K562 (cell line): ENCODE data around the gene BMP4. TPM values are rescaled to one million over a fixed set of nuclear protein-coding genes. Genes with fewer than 3 reads are reported as not detected.

Experiments
- ATAC-seq: fragments of 200-7000 bp; cut with Tn5 transposase; 3 replicates; pipeline ENCODE4 v1.9.1; 2020; ENCODE audit warnings: moderate library complexity
- BruUV-seq: library from RNA; stranded (reverse); fragments of 400-500 nt; replicated peaks from 2 replicates; lab custom pipeline; 2021; lab: Mats Ljungman, UMichigan
- CTCF ChIA-PET: fragments of 300-600 bp; formaldehyde crosslinking; extraction: SDS; loops from one replicate; lab custom pipeline; 2021; ENCODE audit warnings: low intra/inter-chr PET ratio; lab: Yijun Ruan, JAX
- POLR2A ChIA-PET: fragments of 300-600, 350-650 bp; sonication (Branson Sonifier 250); formaldehyde crosslinking; extraction: SDS; loops from one replicate; lab custom pipeline; 2021; ENCODE audit warnings: antibody characterized with exemption, inconsistent platforms; lab: Yijun Ruan, JAX
- DNase-seq, 4 experiments: peaks; one replicate each; pipeline versions ENCODE4 v3.0.0 to v3.0.0-alpha.2; 2011 to 2018; ENCODE audit warnings: low spot score in 3 of 4, mixed read lengths in 3 of 4; ENCODE audit errors: extremely low read depth in 1 of 4
- FAIRE-seq: peaks from 2 replicates; lab custom pipeline; 2011; peaks lifted over from hg19 to GRCh38; lab: Jason Lieb, UNC
- H2AFZ ChIP-seq: 2 replicates; pipeline ENCODE4 v1.6.0; 2011; ENCODE audit warnings: low read depth, low read length, control low read depth, inconsistent platforms
- H3K27ac ChIP-seq: fragments of 200-600 bp; 3 replicates; pipeline ENCODE4 v1.8.0; 2011; ENCODE audit warnings: low read depth, mild to moderate bottlenecking, control low read depth, inconsistent platforms, low read length, moderate library complexity, mixed read lengths; ENCODE audit errors: extremely low read depth
- H3K27me3 ChIP-seq, 2 experiments: fragments of 300-600 bp in 1 of 2; 2 replicates in 1 of 2; 3 replicates in 1 of 2; pipeline versions ENCODE4 v1.6.0 to v1.8.0; 2011; ENCODE audit warnings: inconsistent platforms in 2 of 2, low read length in 2 of 2, mild to moderate bottlenecking in 1 of 2, mixed read lengths in 1 of 2, moderate library complexity in 1 of 2; ENCODE audit not compliant: control insufficient read depth in 2 of 2, insufficient read depth in 2 of 2
- H3K36me3 ChIP-seq: fragments of 300-600 bp; 3 replicates; pipeline ENCODE4 v1.8.0; 2011; ENCODE audit warnings: mild to moderate bottlenecking, low read length, inconsistent platforms; ENCODE audit not compliant: control insufficient read depth, insufficient read depth
- H3K4me1 ChIP-seq, 2 experiments: fragments of 200-600 bp in 1 of 2; replicated peaks in 1 of 2; 2 replicates in 1 of 2; 3 replicates in 1 of 2; pipeline versions ENCODE4 v1.5.1 to v1.8.0; 2011; ENCODE audit warnings: inconsistent platforms in 2 of 2, low read length in 2 of 2, mild to moderate bottlenecking in 1 of 2, mixed read lengths in 1 of 2, moderate library complexity in 1 of 2; ENCODE audit not compliant: control insufficient read depth in 2 of 2, insufficient read depth in 2 of 2
- H3K4me2 ChIP-seq: 2 replicates; pipeline ENCODE4 v1.6.1; 2011; ENCODE audit warnings: low read length, control low read depth, inconsistent platforms, mixed read lengths; ENCODE audit not compliant: insufficient read depth
- H3K4me3 ChIP-seq: fragments of 200-600 bp; sonication (generic), shearing (Covaris generic); 2 replicates; pipeline ENCODE4 v1.5.1; 2016; ENCODE audit warnings: control low read depth, inconsistent platforms
- H3K79me2 ChIP-seq: fragments of 200-600 bp; 3 replicates; pipeline ENCODE4 v1.8.0; 2011; ENCODE audit warnings: low read length, inconsistent platforms; ENCODE audit not compliant: control insufficient read depth, insufficient read depth
- H3K9ac ChIP-seq, 2 experiments: 2 replicates each; pipeline versions ENCODE4 v1.6.0 to v1.6.1; 2011; ENCODE audit warnings: low read depth in 2 of 2, low read length in 2 of 2, control low read depth in 1 of 2, inconsistent platforms in 1 of 2, mild to moderate bottlenecking in 1 of 2, mixed read lengths in 1 of 2; ENCODE audit not compliant: insufficient read depth in 1 of 2
- H3K9me1 ChIP-seq: one replicate; pipeline ENCODE4 v1.6.0; 2011; ENCODE audit warnings: inconsistent platforms, mild to moderate bottlenecking, low read length, moderate library complexity; ENCODE audit not compliant: control insufficient read depth, insufficient read depth
- H3K9me3 ChIP-seq: replicated peaks from 2 replicates; pipeline ENCODE4 v1.5.1; 2011; ENCODE audit warnings: low read depth, low read length, inconsistent platforms; ENCODE audit not compliant: control insufficient read depth, insufficient read depth
- H4K20me1 ChIP-seq: replicated peaks from 2 replicates; pipeline ENCODE4 v1.6.1; 2011; ENCODE audit warnings: low read length, inconsistent platforms, mixed read lengths; ENCODE audit not compliant: control insufficient read depth, insufficient read depth
- FOXJ3 ChIP-seq: sonication (generic); formaldehyde crosslinking; IDR thresholded peaks from 2 replicates; pipeline ENCODE4 v1.4.0; 2020; ENCODE audit warnings: mild to moderate bottlenecking, missing genetic modification reagents
- KLF10 ChIP-seq: fragments of 250-450 bp; sonication (Bioruptor Pico); IDR thresholded peaks from 2 replicates; pipeline ENCODE4 v1.6.1; 2021; ENCODE audit warnings: matching md5 sums
- NELFE ChIP-seq: IDR thresholded peaks from 2 replicates; pipeline ENCODE4 v1.6.1; 2011; ENCODE audit warnings: mild to moderate bottlenecking; ENCODE audit not compliant: insufficient read depth, insufficient read length
- NFRKB ChIP-seq: fragments of 450-650 bp; IDR thresholded peaks from 2 replicates; pipeline ENCODE4 v1.6.1; 2016; ENCODE audit warnings: low read depth
- PTBP1 ChIP-seq: fragments of 200-400 bp; formaldehyde crosslinking; IDR thresholded peaks from 2 replicates; pipeline ENCODE4 v1.6.1; 2017; ENCODE audit warnings: low read depth, low read length
- WGBS: fragments of 100-300 bp; shearing (Covaris generic); methylation state at CpG from one replicate; pipeline ENCODE4 v1.1.6; 2016; ENCODE audit warnings: low coverage, mixed read lengths; ENCODE audit not compliant: insufficient coverage; ENCODE audit errors: missing lambda C conversion rate; 5-methylcytosine and 5-hydroxymethylcytosine counted together
- in situ Hi-C: fragments of 300-500 bp; cut with MboI; formaldehyde crosslinking; loops from 4 replicates; pipeline ENCODE4 v1.15.0; 2018; ENCODE audit warnings: inconsistent platforms, mixed read lengths
- intact Hi-C: fragments of 100-400 bp; cut with micrococcal nuclease; formaldehyde crosslinking; loops from 2 replicates; pipeline ENCODE4 v1.14.2; 2022
- polyA plus RNA-seq, 8 experiments: library from polyadenylated mRNA; depleted of rRNA in 4 of 8; stranded (reverse) in 5 of 8; unstranded in 3 of 8; fragments of >200 nt; fragmentation: Nextera tagmentation in 2 of 8; fragmentation: Illumina TruSeq in 1 of 8; extraction: Ambion mirVana in 2 of 8; extraction: Trizol in 1 of 8; gene quantifications; 2 replicates each; pipeline versions ENCODE4 v1.2.1 to v1.2.3, GENCODE V29; 2011 to 2014; ENCODE audit warnings: inconsistent platforms in 1 of 8, missing spikeins in 1 of 8
- total RNA-seq, 7 experiments: library from RNA; depleted of rRNA in 6 of 7; stranded (reverse); fragments of >200 nt in 6 of 7; fragmentation: Illumina TruSeq in 2 of 7; extraction: Trizol in 2 of 7; gene quantifications; 2 replicates each; pipeline versions ENCODE4 v1.2.1 to v1.2.3, GENCODE V29; 2011 to 2021; ENCODE audit warnings: low replicate concordance in 1 of 7
- TF ChIP-seq, protein P1 (sequence below): sonication (generic); formaldehyde crosslinking; IDR thresholded peaks from 2 replicates; pipeline ENCODE4 v1.4.0; 2020; ENCODE audit warnings: mild to moderate bottlenecking, missing genetic modification reagents

Gene BMP4
- total and polyA plus RNA-seq, 9 of the 15 experiments (the other 6 are each of a cell fraction or from before 2014, with no cell fraction given) = not detected

DNA sequence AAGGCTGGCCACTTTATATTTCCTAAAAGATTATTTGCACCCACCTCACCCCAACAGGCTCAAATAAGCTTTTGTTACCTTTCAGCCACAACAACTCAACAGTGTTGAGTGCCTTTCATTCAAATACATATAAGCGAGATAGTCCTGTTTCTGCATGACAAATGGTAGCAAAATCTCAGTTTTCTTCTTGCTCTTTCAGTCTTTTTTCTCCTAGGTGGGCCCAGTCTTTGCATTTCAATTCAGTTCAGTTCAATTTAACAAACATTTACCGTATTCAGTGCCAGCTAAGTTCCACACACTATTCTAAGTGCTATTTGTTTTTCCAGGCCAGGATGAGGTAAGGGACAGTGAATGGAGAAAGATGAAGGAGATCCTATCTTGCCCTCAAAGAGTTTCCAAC is 25.9 kb upstream of the BMP4 start (continued):
- TF ChIP-seq NELFE (no peak), PTBP1 (no peak), NFRKB (no peak), FOXJ3 (CRISPR knock-in tag) (no peak)
- TF ChIP-seq, protein P1, sequence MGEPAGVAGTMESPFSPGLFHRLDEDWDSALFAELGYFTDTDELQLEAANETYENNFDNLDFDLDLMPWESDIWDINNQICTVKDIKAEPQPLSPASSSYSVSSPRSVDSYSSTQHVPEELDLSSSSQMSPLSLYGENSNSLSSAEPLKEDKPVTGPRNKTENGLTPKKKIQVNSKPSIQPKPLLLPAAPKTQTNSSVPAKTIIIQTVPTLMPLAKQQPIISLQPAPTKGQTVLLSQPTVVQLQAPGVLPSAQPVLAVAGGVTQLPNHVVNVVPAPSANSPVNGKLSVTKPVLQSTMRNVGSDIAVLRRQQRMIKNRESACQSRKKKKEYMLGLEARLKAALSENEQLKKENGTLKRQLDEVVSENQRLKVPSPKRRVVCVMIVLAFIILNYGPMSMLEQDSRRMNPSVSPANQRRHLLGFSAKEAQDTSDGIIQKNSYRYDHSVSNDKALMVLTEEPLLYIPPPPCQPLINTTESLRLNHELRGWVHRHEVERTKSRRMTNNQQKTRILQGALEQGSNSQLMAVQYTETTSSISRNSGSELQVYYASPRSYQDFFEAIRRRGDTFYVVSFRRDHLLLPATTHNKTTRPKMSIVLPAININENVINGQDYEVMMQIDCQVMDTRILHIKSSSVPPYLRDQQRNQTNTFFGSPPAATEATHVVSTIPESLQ (CRISPR knock-in tag) = no peak

GRCh38 chr14:53979747-53980642 is 23.4 kb upstream of the BMP4 start:
- POLR2A ChIA-PET = no interaction called here

More at GRCh38 chr14:53979747-53980642, 23.4 kb upstream of the BMP4 start:
- Histone ChIP-seq H2AFZ (no peak overlapping the region), H3K9me1 (no peaks in the 10 kb centered on the region), H3K9ac (no peak overlapping the region), H3K4me3 (no peak overlapping the region), H3K27ac (no peak overlapping the region), H3K79me2 (no peaks in the 10 kb centered on the region), H3K9me3 (no peaks in the 10 kb centered on the region), H3K27me3 (no peaks in the 10 kb centered on the region), H3K4me2 (no peak overlapping the region), H3K4me1 (no peaks in the 10 kb centered on the region), H4K20me1 (no peaks in the 10 kb centered on the region), H3K36me3 (no peaks in the 10 kb centered on the region)
- in situ Hi-C loops = no loop called here
- 0% methylated on average over 6 of the region's 7 CpGs for WGBS
- BruUV-seq = no TSS peak
- no peak for DNase-seq
- CTCF ChIA-PET = interaction anchor here (0.7 kb wide), 1 partner anchor 150 kb away, joined by 6 read pairs; no protein-coding TSS in a partner anchor
- ATAC-seq = no peak
- TF ChIP-seq KLF10 (CRISPR knock-in tag) = no peak
- no peak for FAIRE-seq
- intact Hi-C loops = no loop called here
